8988T (cell line): ENCODE data around the gene ZNHIT1.
"Not testable (repeated sequence)": the region's sequence is repeated elsewhere in the genome, so short reads cannot be mapped to it uniquely, and the experiment has no call there.

Experiments used
- DNase-seq: peaks from one replicate; pipeline ENCODE4 v3.0.0; 2011

Gene ZNHIT1

DNA sequence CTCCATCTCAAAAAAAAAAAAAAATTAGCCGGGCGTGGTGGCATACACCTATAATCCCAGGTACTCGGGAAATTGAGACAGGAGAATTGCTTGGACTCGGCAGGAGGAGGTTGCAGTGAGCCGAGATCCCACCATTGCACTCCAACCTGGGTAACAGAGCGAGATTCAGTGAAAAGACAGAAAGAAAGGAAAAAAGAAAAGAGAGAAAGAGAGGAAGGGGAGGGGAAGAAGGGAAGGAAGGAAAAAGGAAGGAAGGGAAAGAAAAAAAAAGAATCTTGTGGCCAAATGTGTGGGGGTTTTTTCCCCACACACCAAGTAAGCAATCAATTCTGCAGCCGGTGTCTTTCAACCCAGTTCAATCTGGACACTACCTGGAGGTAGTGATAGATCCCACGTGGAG, 28.9 kb upstream of the ZNHIT1 start:
- no peak for DNase-seq

DNA sequence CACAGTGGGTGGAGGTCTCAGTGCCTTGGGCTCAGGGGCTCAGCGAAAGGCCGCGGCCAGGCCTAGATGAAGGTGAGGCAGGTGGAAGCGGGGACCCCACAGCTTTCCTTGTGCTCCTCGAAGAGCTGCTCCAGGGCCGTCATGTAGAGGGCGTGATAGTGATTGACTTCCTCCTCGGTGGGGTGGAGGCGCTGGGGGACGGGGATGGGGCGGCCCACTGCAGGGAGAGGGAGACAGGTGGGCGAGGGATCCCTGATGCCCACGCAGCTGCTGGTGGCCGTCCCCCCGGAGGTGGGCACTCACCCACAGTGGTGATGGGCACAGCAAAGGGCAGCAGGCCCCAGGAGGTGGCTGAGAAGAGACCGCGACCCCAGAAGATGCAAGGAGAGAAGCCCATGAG, 22.1 kb upstream of the ZNHIT1 start:
- no peak for DNase-seq

DNA sequence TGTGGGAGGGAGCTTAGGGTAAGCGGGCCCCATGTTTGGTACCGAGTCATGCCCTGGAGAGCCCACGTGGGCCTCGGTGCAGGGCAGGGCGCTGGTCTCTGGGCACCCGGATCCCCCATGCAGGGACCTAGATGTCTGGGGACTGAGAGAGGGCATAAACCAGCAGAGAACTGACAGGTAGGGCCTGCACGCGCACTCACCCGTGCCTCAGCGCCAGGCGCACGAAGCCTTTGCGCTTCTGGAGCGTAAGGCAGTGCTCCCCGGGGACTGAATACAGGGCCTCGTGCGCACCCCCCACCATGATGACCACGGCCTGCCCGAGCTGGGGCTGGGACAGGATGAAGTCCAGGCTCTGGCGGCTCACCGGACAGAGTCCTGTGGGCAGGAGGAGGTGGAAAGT, 20.0 kb upstream of the ZNHIT1 start:
- no peak for DNase-seq

DNA sequence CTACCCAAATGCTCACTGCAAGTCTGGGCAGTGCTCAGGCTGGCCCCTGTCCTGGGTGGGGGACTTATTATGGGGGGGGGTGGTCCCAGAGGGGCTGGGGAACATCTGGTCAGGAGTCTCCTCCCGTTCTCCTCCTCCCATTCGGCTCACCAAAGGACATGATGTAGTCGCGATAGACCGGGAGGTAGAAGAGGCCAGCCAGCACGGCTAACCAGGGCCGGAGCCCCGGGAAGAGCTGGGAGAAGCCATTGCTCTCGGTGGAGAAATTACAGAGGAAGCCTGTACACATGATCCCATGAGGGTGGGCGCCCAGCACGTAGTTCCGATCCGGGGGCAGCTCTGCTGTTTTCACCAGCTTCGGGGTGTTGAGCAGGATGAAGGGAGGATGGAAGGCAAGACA, 19.5 kb upstream of the ZNHIT1 start:
- DNase-seq: no peak

DNA sequence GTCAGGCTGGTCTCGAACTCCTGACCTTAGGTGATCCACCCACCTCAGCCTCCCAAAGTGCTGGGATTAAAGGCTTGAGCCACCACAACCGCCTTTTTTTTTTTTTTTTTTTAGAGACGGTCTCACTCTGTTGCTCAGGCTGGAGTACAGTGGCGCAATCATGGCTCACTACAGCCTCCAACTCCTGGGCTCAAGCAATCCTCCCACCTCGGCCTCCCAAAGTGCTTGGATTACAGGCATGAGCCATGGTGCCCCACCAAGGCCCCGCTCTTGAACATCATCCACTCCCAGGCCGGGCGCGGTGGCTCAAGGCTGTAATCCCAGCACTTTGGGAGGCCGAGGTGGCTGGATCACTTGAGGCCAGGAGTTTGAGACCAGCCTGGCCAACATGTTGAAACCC, 18.4 kb upstream of the ZNHIT1 start:
- DNase-seq: not testable (repeated sequence)

DNA sequence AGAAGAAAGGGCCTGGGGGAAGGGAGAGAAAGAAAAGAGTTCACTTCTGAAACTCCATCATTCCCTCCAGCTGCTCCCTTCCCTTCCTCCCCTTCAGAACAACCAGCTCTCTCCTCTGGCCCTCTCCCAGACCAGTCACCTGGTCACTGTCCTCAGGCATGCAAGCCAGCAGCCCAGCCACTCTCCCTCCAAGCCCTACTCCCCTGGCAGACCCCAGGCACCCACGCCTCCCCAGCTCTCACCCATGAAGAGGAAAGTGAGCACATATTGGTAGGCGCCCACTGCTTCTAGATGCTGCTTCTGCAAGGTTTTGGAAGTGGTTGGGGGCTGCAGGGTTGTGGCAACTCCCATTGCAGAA, 17.5 kb upstream of the ZNHIT1 start:
- DNase-seq: no peak

DNA sequence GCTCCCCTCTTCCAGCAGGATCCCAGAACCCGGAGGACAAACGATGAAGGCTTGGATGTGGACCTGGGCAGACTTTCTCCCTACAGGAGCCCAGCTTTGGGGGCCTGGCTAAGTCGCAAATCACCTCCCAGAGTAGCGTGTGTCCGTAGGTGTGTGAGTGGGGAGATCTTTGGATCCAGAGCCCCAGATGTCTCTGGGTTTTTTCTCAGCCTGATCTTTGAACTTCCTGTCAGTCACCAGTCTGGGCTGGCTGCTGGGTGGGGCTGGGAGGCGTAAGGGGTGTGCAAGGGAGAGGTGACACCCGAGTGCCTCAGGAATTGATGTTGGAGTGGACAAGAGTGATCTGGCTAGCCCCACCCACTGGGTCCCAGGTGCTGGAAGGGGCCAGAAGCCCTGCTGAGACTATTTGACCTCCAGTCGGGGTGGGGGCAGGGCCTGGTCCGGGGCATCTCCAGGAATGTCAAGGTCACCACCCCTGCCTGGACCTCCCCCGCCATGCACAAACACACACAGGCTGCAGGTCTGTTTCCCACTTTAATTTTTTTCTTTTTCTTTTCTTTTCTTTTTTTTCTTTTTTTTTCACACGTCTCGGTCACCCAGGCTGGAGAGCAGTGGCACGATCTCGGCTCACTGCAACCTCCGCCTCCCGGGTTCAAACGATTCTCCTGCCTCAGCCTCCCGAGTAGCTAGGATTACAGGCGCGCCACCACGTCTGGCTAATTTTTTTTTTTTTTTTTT, 16.9 kb upstream of the ZNHIT1 start, which contains the start of gene MOGAT3:
TSS of gene MOGAT3 (minus strand) at position 175 of the 738 bp plus-strand sequence. CDS start 182 bp downstream, outside the sequence.
- no peak for DNase-seq

DNA sequence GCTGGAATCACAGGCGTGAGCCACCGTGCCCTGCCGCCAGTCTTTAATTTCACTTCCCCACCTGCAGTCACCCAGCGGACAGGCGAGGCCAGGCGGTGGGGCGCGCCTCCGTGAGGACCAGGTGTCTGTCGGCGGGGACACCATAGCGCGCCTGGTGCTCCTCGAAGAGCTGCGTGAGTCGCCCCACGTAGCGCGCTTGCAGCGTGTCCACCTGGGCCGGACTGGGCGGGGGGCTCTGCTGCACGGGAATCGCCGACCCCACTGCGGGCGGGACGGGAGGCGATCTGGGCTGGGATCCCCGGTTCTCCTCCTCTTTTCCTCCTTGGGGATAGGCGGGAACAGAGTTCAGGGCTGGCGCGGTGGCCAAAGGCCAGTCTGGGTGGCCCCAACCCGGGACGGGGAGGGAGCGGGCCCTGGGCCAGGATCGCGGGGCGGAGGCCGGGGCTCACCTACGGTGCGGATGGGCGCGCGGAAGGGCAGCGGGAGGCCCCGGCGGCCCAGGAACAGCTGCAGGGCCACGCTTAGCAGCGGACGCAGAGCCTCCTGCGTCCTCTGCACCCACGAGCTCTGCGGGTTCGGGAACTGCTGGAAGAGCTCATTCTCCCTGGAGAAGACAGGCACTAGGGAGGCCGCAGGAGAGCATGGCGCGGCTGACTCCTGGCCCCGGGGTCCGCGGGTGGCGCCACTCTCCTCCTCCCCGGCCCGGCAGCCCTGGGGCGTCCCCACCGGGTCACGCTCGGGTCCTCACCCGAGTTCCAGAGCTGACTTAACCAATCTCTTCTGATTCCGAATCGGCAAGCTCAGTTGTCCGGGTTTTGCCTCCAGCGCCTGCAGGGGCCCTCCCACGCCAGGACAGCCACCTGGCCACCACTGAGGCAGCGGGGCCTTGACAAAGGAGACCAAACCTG, 16.0 kb upstream of the ZNHIT1 start:
- no peak for DNase-seq

DNA sequence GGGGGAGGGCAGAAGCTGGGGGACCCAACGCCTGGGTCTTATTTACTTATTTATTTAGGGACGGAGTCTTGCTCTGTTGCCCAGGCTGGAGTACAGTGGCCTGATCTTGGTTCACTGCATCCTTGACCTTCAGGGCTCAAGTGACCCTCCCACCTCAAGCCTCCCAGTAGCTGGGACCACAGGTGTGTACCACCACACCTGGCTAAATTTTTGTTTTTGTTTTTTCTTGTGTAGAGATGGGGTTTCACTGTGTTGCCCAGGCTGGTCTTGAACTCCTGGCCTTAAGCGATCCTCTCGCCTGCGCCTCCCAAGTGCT, 15.4 kb upstream of the ZNHIT1 start:
- no peak for DNase-seq

DNA sequence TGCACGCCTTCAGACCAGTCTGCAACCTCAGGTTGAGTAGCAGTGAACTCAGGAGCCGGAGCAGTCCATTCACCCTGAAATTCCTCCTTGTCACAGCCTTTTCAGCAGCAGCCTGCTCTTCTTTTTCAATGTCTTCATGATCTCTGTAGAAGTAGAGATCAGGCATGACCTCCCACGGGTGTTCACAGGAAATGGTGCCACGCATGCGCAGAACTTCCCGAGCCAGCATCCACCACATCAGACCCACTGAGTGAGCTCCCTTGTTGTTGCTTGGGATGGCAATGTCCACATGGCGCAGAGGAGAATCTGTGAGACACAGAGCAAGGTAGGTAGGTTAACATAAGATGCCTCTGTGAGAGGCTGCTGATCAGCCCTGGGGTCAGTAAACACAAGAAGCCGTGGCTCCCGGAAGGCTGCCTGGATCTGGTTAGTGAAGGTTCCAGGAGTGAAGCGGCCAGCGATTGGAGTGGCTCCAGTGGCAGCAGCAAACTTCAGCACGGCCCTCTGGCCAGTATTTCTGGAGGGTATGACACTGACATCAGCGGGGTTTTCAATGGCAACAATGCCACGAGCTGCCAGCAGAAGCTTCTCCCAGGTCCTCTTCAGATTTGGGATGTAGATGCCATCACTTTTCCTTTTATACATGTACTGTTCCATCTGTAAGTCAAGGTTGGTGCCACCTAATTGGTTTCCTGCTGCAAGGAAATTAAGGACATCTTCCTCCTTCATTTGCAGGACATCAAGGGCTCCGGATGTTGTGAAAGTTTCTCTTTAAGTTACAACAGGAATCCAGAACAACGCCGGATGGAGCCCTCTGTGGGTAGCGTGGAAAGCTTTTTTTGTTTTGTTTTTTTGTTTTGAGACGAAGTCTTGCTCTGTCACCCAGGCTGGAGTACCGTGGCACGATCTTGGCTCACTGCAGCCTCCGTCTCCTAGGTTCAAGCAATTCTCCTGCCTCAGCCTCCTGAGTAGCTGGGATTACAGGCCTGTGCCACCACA, 13.9 kb upstream of the ZNHIT1 start:
- not testable (repeated sequence) for DNase-seq

DNA sequence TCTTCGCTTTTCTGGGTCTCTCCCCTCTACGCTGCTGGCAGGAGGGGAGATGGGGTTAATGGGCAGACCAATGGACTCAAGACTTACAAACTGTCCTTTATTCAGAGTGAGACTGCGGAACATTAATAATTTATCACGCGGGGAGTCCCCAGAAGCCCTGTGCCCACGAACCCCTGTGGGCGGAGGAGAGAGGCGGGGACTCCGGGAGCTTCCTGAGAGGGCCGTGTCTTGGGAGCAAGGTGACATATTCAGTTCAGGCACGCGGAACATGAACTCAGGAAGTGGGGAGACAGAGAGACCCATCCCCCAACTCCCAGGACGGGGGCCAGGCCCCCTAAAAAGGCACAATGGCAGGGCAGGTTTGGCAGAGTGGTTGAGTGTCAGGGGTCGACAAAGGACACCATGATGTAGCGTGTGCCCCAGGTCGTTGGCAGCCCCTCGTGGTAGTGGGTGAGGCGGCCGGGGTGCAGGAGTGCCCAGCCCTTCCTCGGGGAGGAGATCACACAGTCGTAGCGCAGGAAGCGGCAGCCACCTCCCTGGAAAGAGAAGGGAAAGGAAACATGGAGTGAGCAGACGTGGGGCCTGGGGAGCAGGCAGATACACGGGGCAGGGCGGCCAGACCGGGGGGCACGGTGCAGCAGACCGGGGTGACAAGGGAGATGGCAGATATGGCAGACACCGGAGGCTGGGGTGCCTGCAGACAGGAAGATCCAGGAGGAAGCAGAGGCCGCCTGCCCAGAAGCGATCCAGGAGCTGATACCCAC, 11.9 kb upstream of the ZNHIT1 start:
- DNase-seq: no peak

DNA sequence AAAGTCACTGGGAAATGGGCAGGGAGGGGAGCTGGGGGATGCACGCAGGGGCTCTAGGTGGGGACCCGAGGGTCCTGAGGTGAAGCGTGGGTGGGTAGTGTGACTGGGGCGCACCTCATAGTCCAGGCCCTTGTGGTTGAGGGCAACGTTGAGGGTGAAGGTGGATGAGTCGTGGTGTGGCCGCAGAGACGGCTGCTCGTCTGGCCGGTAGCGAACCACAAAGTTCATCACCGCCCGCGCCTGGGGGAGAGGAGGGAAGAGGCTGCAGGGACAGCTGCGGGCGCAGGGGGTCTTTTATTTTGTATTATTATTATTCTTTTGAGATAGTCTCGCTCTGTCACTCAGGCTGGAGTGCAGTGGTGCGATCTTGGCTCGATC, 11.3 kb upstream of the ZNHIT1 start:
- DNase-seq: no peak

DNA sequence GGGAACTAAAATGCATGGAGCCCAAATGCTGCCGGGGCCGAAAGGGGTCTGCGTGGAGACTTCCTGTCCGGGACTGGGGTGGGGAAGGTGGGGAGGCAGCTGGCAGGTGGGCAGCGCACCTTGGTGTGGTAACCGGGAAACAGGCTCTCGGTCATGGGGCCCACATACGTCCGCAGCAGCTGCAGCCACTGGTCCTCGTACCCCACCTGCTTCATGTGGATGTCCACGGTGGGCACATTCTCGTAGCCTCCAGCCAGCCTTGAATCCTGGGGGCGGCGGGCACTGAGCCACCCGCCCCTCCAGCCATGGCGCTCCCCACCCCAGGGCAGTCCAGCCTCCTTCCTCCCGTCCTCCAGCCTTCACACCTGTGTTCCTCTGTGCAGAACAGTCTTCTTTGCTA, 10.5 kb upstream of the ZNHIT1 start:
- no peak for DNase-seq

DNA sequence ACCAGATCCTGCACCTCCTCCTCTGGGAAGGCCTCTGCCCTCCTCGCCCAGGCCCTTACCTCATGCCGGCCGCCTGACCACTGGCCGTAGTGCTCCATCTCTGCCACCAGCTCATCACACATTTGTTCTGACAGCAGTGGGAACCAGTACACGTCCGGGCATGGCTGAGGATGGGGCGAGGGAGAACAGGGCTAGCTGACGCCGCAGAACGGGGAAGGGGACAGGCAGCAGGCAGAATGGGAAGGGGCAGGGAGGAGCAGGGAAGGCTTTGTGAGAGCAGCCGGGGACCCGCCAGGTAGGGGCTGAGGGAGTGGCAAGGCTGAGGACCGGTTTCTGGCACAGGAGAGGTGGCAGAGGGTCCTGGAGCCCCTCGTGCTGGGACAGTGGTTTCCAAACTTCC, 9.2 kb upstream of the ZNHIT1 start:
- no peak for DNase-seq

DNA sequence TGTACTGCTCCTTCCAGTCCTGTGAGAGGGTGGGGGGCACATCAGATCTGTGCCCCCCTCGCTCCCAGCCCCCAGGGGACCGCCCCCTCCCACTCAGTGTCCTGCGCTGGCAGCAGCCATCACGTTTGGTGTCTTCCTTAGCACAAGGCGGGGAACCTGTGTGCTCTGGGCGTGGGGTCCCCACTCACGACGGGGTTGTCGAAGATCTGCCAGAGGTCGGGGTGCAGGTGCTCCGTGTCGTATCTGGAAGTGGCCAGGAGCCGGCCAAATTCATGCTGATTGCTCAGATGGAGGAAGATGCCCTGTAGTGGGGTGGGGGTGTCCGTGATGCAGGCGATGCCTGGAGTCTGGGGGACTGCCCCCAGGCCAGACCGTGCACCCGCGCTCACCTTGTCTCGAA, 7.8 kb upstream of the ZNHIT1 start:
- DNase-seq: no peak

DNA sequence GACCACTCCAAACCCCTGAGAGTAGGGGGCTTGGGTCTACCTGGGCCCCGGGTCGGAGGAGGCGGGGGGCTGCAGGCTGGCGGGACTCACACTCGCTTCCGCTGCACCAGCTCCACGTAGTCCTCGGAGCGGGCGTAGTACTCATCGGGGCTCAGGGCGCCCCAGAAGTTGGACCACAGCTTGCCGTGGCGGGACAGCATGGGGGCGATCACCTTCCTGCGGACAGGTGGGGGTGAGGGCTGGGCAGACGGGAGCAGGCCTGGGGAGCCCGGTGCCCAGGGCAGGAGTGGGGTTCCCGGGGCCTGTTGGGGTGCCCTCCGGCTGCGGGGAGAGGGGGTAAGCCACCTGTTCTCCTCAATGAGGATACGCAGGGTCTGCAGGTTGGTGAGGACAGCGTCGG, 6.5 kb upstream of the ZNHIT1 start:
- no peak for DNase-seq

DNA sequence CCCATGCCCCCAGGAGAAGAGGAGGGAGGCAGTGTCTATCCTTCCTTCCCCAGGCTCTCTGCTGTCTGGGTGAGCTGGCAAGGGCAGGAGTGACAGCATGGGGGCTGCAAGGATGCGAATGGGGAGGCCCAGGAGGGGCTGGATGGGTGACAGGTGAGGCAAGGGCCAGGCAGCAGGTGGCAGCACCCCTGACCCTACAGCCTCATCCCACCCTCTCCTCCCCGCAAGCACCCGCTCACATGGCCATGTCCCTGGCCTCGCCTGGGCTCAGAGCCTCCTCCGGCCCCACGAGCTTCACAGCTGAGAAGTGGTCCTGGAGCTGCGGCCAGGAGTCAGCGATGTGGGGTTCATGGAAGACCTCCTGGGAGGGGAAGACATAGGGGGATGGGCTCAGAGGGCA, 6.0 kb upstream of the ZNHIT1 start:
- no peak for DNase-seq

DNA sequence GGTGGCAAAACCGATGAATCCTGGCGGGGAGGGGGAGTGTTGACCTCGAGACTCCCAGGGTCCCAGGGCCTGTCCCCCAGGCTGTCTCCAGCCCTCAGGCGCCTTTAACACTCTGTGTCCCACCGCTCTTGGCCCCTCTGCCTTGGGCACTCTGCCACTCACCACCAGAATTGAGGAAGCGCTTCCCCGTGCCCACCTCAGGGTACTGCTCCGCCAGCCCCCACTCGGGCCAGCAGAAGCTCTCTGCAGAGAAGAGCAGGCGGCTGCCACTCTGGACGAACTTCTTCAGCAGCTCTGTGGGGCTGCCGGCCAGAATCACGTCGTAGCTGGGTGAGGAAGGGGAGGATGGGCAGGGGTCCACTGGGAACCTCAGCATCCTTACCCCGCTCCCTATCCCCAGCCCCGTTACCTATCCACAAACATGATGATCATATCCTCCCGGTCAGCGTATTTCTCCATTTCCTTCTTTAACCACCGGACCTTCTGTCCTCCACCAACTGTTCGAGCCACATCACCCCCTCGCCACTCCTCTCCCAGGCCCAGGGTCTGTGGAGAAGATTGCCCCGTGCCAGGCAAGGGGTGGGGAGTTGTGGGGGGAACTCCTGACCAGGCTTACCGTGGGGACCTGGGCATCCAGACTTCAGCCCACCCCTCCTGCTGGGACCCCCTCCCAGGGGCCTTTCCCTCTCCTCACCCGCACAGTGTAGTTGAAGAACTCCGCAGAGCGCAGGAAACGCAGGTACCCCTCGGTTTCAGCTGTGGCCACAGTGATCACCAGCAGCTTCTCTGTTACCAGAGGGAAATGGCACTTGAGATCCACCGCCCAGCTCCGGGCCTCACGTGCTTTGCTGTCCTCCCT, 1.7 kb upstream of the ZNHIT1 start:
- no peak for DNase-seq

DNA sequence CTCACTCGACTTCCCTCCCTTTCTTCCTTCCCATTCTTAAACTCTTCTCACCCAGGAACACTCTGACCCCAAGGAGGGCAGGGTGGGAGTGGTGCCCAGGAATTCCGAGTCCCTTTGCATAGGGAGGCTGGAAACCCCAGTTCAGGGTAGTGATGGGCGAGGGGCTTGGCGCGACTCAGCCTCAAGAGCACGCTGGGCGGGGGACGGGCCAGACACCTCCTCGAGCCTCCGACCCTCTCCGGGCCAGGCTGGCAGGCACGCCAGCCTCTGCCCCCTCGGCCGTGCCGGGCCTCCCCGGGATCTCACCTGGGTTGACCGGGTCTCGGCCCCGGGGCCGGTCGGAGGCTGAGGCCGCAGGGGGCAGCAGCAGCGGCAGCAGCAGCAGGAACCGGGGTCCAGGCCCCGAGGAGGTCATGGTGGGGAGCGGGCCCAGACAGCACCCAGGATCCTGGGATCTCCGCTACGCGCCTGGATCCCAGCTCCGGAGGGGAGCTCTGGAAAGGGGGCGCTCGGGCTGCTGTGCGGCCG, 1.0 kb upstream of the ZNHIT1 start:
- no peak for DNase-seq

DNA sequence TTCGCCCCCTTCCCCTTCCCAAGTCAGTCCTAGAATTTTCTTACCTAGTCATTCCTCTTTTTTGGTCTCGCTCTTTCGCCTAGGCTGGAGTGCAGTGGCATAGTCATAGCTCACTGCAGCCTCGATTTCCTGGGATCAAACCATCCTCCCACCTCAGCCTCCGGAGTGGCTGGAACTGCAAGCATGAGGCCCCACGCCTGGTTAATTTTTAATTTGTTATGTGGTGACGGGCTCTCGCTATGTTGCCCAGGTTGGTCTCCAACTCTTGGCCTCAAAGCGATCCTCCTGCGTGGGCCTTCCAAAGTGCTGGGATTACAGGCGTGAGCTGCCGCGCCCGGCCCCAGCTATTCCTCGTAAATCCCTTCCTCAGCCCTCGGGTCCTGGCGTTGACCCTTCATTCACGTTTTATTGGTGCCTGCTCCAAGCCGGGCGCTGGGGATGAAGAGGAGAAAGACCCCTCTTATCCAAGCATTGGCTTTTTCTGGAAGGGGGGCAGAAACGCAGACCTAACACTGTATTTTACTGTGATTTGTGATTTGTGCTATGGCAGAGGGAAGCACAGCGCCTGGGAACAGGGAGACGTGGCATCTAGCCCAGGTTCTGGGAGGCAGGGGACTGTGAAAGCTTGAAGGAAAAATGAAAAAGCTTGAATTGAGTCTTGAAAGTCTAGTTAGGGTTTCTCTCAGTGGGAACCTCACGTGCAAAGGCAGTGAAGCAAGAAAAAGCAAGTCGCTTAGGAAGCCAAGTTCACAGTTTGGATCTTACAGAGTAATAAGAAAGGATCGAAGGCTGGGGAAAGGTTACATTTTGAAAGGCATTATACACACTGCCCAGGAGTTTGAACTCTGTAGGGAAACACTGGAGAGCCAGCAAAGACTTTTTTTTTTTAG, 516 bp downstream of the ZNHIT1 start:
- DNase-seq: no peak
